ENCODE measurements around the gene CCDC74A. TPM values are rescaled to one million over a fixed set of nuclear protein-coding genes. Genes with fewer than 3 reads are reported as not detected.
"Not testable (repeated sequence)": the region's sequence is repeated elsewhere in the genome, so short reads cannot be mapped to it uniquely, and the experiment has no call there.

The CCDC74A gene
- total RNA-seq, 2 donors from 2014 or later, result 3.9 to 4.4 TPM

- intact Hi-C loops (cut with DNase I), result no loop called here
- no peak for DNase-seq (ENCODE audit: low spot score)
Measured at GRCh38 chr2:131493199-131493968, 34.3 kb upstream of the CCDC74A start.

DNA sequence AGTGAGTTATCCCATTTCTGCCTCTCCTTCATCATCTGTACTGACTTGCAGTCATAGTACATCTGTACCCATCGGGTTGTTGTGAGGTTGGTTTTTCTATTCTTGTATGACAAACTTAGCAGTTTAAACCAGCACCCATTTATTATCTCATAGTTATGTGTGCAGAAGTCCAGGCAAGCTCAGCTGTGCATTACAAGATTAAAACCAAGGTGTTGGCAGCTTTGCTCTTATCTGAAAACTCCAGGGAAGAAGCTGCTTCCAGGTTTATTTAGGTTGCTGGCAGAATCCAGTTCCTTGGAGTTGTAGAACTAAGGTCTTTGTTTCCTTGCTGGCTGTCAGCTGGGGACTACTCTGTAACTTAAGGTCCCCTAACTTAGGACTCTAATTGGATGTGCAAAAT is 32.2 kb upstream of the CCDC74A start:
- intact Hi-C loops (cut with DNase I); DNase-seq (ENCODE audit: low spot score): not testable (repeated sequence)

- DNase-seq (ENCODE audit: low spot score); intact Hi-C loops (cut with DNase I): not testable (repeated sequence)
Measured at GRCh38 chr2:131498321-131498973, 29.2 kb upstream of the CCDC74A start.

DNA sequence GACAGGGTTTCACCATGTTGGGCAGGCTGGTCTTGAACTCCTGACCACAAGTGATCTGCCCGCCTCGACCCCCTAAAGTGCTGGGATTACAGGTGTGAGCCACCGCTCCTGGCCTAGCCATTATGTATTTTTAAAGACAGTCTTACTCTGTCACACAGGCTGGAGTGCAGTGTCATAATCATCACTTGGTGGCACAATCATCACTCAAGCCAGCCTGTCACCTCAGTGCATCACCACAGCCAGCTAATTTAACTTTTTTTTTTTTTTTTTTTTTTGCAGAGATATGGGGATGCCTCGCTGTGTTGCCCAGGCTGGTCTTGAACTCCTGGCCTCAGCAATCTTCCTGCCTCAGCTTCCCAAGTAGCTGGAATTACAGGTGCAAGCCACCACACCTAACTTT is 24.1 kb upstream of the CCDC74A start:
- DNase-seq (ENCODE audit: low spot score); intact Hi-C loops (cut with DNase I): not testable (repeated sequence)

- DNase-seq (ENCODE audit: low spot score); intact Hi-C loops (cut with DNase I): not testable (repeated sequence)
Measured at GRCh38 chr2:131504082-131504750, 23.5 kb upstream of the CCDC74A start.

- intact Hi-C loops (cut with DNase I), result no loop called here
- DNase-seq (ENCODE audit: low spot score), result no peak
Measured at GRCh38 chr2:131509615-131510014, 18.1 kb upstream of the CCDC74A start.

DNA sequence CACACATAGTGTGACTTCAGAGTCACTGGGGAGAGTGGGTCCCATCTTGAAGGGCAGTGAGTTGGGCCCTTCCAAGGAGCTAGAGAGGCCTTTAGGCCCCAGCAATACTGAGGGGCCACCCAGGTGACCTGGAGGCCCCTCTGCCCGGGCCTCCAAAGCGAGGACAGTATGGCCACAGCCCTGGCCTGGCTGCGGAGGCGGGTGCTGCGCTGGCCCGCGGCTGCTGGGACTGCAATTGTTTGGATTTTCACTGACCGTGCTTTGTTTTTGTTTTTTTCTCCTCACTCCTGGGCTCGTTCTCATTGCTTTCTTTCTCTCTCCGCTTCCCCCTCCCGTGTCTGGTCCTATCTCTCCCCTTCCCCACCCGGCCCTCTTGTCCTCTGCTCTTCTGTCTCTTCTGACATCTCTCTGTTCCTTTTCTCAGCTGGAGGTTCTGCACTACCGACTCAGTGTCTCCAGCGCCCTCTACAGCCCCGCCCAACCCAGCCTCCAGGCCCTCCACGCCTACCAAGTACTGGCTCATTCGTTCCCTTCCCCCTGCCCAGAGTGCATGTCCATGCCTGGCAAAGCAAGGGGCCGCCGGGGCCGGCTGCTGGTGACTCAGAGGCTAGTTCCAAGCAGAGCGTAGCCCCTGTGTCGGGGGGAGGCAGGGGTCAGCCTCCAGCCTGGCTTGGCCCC is 16.3 kb upstream of the CCDC74A start:
- intact Hi-C loops (cut with DNase I); DNase-seq (ENCODE audit: low spot score): not testable (repeated sequence)

DNA sequence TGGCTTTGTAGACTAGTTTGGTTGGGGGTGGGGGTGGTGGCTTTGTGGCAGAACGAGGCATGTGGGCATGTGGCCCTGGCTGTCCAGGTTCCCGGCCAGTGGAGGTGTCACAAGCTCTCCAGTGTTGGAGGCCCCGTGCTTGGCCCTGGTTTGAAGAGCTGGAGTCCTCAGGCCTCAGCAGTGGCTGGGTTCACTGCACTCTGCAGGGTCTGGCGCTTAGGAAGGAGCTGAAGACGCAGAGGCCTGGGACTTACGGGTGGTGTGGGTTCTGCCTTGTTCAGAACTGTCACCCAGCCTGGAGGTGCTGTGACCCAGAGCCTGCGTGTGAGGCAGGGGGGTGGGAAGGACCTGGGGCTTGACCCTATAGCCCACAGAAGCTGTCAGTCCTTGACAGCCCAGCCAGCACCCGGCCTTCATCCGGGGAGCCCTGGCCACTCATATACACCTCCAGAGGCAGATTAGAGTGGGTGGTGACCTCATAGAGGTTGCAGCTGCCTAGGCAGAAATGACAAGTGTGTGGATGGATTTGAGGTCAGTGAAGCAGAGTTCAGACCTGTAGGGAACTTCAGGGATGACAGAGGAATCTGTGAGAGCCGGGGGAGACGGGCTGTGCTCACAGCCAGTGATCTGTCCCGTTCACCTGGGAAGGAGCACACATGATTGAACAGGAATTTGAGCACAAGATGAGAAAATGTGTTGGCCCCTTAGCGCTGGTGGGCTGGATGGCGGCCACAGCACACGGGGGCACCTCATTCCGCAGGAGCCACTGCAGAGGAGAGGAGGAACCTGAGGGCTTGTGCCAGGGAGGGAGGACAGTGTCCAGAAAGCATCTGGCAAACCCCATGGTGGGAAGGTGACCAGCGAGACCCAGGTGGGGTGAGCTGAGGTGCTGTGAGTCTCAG is 15.5 kb upstream of the CCDC74A start:
- DNase-seq (ENCODE audit: low spot score); intact Hi-C loops (cut with DNase I): not testable (repeated sequence)

DNA sequence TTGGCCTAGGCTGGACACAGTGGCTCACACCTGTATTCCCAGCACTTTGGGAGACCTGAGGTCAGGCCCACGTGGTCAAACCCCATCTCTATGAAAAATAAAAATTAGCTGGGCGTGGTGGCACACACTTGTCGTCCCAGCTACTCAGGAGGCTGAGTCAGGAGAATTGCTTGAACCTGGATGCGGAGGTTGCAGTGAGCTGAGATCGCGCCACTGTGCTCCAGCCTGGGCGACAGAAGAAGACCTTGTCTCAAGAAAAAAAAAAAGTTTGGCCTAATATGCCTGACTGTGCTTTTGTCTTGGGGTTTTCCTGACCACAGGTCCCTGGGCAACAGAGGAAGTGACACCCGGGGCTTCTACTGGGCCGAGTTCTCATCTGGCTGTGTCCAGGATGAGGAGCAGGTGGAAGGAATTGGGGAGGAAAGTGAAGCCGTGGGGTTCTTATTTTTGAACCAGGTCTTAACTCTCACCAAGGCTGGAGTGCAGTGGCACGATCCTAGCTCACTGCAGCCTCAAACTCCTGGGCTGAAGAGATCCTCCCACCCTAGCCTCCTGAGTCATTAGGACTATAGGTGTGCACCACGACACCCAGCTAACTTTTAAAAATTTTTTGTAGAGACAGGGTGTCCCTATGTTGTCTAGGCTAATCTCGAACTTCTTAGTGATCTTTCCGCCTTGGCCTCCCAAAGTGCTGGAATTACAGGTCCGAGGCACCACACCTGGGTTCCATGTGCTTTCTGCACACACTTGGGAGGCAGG is 13.1 kb upstream of the CCDC74A start:
- intact Hi-C loops (cut with DNase I); DNase-seq (ENCODE audit: low spot score): not testable (repeated sequence)

DNA sequence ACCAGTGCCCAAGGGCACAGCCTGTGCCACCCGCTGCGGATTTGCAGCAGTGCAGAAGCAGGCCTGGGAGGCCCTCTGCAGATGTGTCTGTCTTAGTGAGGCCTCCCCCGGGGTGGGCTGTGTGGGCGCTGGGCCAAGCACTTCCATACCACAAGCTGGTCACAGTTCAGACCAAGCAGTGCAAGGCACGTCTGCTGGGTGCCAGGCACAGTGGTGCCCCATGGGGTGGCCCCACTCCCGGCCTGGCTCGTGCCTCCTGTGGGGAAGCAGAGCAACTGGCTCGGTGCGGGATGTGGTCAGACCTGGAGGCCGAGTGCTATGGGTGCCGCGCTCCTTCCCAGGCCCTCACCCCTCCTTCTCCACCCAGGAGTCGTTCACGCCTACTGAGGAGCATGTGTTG is 12.5 kb upstream of the CCDC74A start:
- peak; percentile 76 for DNase-seq (ENCODE audit: low spot score)
- intact Hi-C loops (cut with DNase I), result not testable (repeated sequence)

- intact Hi-C loops (cut with DNase I), result no loop called here
- peak; percentile 58 for DNase-seq (ENCODE audit: low spot score)
Measured at GRCh38 chr2:131516011-131516410, 11.7 kb upstream of the CCDC74A start.

DNA sequence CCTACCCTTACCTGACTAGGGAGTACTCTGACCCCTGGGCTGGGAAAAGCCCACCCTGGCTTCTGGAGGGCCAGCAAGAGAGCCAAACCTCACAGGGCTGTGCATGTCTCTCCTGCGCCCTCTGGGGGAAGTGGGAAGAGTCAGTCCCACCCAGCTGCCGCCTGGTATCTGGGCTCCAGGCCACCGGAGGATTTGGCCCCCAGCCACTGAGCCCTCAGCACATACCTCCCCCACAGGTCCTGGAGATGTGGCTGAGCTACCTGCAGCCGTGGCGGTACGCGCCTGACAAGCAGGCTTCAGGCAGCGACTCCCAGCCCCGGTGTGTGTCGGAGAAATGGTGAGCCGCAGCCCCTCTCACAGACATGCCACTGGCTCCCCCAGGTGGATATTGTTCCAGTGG is 11.1 kb upstream of the CCDC74A start:
- intact Hi-C loops (cut with DNase I), result not testable (repeated sequence)
- peak; percentile 66 for DNase-seq (ENCODE audit: low spot score)

DNA sequence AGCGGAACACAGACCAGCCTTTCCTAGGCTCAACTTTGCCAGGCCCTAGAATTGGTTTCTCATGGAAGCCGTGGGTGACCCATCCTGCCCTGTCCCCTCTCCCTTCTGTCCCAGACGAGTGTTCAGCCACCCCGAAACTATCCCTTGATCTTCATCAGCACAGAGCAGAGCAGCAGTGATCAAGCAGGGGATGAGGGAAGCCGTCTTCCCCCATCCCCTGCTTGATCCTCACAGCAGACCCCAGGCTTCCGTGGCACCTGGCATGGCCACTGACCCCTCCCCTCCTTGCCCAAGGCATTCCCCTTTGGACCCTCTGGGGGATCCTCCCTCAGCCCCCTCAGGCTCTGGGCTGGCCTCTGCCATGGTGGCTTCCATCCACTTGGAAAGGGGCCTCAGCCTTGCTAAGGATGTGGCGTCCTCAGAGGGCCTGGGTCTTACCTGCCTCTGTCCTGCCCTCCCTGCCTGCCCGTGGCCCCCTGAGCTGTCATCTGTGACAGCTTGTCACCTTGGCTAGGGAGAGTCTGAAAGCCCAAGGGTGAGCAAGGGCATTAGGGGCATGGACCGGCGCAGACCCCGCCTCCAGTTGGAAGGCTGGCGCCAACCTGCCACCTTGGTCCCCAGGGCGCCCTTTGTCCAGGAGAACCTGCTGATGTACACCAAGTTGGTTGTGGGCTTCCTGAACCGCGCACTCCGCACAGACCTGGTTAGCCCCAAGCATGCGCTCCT is 10.4 kb upstream of the CCDC74A start:
- DNase-seq (ENCODE audit: low spot score), result peak; percentile 68
- intact Hi-C loops (cut with DNase I), result no loop called here

- intact Hi-C loops (cut with DNase I), result not testable (repeated sequence)
- DNase-seq (ENCODE audit: low spot score), result peak; percentile 60
Measured at GRCh38 chr2:131517856-131518255, 9.8 kb upstream of the CCDC74A start.

DNA sequence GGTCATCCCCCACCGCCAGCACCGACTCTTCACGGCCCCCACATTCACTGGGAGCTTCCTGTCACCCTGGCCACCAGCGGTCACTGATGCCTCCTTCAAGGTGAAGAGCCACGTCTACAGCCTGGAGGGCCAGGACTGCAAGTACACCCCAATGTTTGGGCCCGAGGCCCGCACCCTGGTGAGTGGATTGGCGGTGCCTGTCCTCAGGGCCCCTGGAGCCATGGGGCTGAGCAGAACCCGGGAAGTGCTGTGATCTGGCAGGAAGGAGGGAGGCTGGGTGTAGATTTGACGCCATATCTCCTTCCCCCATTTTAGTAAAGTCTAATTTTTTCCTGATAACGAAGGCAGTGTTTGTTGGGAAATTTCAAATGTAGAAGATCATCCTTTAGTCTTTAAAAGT is 9.2 kb upstream of the CCDC74A start:
- intact Hi-C loops (cut with DNase I), result not testable (repeated sequence)

DNA sequence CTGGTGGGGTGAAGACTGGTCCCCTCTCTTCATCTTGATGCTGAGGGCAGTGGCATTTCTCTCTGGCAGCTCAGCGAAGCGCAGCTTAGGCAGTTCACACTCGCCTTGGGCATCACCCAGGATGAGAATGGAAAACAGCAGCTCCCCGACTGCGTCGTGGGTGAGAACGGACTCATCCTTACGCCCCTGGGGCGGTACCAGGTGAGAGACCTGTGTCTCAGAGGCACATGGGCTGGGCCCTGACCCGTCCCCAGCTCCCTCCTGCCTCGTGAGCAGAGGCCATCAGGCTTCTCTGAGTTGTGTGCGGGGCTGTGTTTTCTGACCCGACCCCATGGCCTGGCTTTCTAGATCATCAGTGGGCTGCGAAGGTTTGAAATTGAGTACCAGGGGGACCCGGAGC is 8.2 kb upstream of the CCDC74A start:
- intact Hi-C loops (cut with DNase I), result no loop called here
- DNase-seq (ENCODE audit: low spot score), result peak; percentile 63

More for the DNA sequence above, 9.2 kb upstream of the CCDC74A start:
- peak; percentile 28 for DNase-seq (ENCODE audit: low spot score)

DNA sequence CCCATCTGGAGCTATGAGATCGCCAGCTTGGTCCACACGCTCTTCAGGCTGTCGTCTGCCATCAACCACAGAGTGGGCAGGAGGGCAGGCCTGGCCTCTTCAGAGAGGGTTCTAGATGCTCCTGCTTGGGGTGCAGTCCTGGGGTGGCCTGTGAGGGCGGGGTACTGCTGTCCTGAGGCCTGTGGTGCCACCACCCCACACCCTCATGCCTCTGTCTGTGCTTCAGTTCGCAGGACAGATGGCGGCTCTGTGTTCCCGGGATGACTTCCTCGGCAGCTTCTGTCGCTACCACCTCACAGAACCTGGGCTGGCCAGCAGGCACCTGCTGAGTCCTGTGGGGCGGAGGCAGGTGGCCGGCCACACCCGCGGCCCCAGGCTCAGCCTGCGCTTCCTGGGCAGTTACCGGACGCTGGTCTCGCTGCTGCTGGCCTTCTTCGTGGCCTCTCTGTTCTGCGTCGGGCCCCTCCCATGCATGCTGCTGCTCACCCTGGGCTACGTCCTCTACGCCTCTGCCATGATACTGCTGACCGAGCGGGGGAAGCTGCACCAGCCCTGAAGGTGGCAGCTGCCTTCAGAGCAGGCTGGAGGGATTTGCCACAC is 7.7 kb upstream of the CCDC74A start:
- intact Hi-C loops (cut with DNase I), result not testable (repeated sequence)
- DNase-seq (ENCODE audit: low spot score), result peak; percentile 62

Data from posterior vena cava (tissue), 2 donors.